Right kidney (tissue), 1 donor: ENCODE results near the gene CHST15.

Experiments
- DNase-seq: peaks from one replicate; pipeline ENCODE4 v3.0.0-alpha.2; 2016

CHST15 gene

GRCh38 chr10:124010563-124011131 is 82.8 kb downstream of the CHST15 start:
- DNase-seq = no peak

DNA sequence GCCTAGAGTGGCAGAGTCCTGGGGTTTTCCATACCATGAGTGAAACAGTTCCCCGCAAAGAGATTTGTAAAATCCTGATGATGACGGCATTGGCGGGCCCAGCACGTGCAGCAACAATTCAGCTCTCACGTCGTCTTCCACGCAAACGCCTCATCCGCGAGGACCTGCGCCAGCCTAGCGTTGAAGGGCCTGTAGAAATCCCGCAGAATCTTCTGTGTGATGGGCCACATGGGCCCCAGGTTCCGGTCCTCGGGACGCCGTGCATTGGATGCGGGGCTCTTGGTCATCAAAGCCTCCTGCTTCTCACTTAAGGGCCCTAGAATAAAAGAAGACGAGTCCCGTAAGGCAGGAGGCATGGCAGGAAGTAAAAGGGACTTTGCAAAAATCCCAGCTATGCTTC is 83.4 kb downstream of the CHST15 start:
- DNase-seq = no peak

- DNase-seq = no peak
These were observed 84.0 kb downstream of the CHST15 start for GRCh38 chr10:124009231-124010015.

GRCh38 chr10:124008681-124009080 is 84.7 kb downstream of the CHST15 start:
- DNase-seq = no peak

GRCh38 chr10:124008187-124008586 is 85.2 kb downstream of the CHST15 start:
- DNase-seq = no peak

DNA sequence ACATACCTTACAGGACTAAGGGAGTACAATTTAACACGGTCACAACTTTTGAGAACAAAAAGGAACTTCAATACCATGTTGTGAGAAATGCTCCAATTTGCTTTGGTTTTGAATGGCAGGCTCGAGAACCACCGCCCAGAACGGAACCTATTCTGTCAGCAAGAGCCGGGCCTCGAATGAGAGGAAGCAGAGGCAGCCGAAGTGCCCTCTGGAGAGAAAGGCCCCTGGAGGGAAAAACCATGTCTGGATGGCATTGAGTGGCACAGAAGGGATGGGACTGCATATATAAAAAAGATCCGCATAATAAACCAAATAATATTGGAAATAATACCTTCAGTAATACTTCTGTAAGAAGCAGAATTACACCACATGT is 85.6 kb downstream of the CHST15 start:
- DNase-seq = no peak

DNA sequence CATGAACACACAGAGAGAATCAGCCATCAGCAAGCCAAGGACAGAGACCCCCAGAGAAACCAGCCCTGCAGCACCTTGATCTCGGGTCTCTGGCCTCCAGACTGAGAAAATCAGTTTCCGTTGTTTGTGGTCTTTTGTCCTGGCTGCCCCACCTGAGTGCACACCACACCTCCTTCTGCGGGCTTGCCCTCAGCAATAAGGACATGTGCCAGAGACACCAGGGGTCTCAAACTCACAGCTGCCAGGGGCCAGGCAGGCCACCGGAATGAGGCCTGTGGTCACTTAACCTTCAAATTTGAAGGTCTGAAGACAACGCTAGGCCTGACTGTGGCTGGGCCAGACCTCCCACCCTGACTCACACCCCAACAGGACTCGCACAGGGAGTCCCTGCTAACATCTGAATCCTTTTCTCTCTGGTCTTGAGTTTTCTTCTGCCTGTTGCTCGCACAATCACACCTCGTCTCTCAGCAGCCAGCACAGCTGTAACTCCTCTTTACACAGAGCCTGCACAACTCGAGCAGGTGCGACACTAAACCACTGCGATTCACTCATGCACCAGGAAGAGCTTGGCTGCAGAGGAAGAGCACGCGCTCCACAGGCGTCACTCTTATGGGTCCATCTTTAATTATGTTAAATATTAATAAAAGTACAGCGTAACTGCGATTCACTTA is 86.2 kb downstream of the CHST15 start:
- no peak for DNase-seq

DNA sequence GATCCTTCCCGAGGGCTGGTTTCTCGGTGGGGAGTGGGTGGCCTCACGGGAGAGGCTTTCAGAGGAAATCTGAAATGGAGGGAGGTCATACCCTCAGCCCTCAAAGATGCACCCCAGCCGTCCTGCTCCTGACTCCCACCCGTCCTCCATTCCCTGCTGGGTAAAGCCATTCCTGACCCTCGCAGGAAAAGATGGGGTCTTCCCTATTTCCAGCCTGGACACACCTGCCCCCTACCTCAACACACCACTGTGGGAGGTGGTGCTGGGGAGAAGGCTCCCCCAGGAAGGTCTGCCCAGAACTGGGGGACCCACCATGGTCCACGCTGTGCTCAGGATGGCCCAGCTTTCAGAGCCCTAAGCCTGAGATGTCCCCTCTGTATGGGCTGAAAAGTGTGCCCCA is 86.9 kb downstream of the CHST15 start:
- no peak for DNase-seq

DNA sequence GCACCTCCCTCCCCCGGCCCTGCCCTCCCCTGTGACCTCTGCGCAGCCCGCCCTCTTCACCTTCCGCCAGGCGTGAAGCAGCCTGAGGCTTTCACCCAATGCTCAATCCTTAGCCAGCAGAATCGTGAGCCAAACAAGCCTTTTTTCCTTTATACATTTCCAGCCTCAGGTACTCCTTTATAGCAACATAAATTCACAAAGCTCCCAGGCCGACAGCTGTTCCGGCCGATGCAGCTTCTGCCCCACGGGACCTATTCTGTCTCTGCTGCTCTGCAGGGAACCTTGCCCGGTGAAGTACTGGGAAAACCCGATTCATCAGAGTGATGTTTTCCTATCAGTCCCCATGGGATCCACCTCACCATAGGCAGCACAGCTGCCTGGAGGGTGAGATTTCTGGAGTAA is 87.4 kb downstream of the CHST15 start:
- no peak for DNase-seq

GRCh38 chr10:124005091-124005490 is 88.3 kb downstream of the CHST15 start:
- DNase-seq = no peak

DNA sequence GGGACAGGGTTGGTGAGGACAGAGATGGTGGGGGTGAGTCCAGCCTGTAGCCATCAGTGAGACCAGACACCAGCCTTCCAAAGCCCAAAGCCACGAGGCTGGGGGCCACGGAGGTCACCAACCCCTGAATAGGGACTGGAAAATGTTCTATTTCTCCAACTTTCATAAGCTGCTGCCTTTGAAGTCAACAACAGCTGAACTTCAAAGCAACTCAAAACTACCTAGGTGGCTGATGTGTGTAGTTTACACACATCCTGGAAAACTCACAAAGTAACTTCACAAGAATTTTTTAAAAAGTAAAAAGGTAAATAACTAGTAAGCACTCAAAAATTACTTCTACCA is 88.8 kb downstream of the CHST15 start:
- DNase-seq = no peak

- DNase-seq = no peak
These were observed 89.3 kb downstream of the CHST15 start for GRCh38 chr10:124003871-124004662.

DNA sequence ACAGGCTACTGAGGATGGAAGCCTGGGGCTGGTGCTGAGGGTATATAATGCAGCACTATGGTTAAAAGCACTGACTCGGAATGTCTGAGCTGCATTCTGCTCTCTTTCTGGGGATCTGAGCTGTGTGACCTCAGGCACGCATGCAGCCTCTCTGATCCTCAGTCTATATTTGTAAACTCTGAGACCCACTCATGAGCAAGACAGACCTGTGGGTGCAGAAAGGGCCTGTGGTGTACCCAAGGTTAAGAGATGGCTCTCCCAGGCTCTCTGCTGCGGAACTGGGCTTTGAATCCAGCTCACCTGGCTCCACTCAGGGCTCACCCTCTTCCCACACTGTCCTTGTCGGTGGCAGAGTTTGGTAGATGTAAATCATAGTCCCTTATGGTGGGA is 89.9 kb downstream of the CHST15 start:
- no peak for DNase-seq

DNA sequence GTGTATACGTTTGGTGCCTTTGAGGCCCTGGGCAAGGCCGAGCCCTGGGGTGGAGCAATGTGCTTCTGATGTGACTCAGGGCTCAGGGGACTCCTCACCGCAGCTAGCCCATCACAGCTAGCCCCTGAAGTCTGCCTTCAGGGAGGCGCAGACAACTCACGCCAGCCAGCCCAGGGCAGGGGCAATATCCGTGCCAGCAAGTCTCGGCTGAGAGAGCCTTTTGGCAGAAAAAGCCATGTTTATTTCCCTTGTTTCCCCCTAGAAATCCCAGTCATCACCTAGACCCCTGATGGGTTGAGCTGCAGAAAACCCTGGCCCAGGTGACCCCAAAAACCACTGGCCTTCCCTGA is 90.4 kb downstream of the CHST15 start:
- DNase-seq = no peak

DNA sequence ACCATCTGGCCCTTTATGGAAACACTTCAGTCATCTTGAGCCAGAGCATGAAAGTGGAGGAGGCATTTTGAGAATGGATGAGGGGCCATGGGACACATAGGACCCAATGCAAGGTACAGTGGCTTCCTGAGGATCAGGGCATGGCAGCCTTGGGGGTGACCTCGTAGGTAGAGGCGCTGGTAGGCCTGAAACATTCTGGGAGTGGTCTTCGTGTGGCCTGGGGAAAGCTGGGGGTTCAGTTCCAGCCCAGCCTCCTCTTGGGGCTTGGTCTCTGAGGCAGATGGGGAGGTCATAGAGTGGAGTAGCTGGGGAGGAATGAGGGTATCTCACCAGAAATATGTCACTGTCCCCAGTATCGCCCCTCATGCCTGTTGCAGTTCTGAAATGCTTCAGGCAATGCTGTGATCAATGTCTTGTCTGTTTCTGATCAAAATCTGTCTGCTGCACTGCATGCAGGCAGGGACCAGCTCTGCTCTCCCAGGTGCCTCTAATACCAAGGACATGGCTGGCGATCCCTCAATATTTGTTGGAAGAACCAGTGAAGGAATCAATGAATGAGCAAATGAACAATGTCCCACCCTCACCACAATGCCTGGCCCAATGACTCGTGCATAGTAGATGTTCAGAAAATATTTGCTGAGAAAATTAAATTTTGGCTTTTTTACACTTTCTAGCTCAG is 90.9 kb downstream of the CHST15 start:
- no peak for DNase-seq

DNA sequence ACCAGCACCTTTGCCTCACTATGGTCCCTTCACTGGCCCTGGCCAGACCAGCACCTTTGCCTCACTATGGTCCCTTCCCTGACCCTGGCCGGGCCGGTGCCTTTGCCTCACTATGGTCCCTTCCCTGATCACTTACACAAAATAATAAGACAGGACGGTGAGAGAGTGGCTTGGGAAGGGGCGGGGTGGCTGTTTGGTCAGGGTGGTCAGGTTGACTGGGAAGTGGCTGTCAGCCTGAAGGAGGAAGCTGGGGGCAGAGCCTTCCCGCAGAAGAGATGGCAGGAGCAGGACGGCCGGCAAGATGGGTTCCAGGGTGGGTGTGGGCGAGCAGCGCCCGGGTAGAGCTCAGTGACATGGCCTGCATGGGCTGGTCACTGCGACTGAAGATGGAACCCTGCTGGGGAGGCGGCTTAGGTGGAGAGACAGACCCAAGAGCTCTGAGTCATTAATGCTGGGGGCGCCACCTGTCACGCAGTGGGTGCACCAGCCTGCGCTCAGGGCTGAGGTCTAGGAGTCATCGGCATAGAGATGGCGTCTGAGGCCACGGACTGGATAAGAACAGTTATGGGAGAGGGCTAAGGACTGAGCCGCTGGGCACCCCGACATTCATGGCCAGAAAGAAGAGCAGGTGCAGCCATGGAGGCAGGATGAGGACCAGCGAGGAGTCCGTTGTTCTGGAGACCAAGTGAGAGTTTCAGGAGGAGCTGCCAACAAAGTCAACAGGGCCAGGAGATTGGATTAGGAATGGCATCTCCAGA is 91.8 kb downstream of the CHST15 start:
- DNase-seq = no peak

GRCh38 chr10:124000792-124001201 is 92.6 kb downstream of the CHST15 start:
- DNase-seq = no peak

DNA sequence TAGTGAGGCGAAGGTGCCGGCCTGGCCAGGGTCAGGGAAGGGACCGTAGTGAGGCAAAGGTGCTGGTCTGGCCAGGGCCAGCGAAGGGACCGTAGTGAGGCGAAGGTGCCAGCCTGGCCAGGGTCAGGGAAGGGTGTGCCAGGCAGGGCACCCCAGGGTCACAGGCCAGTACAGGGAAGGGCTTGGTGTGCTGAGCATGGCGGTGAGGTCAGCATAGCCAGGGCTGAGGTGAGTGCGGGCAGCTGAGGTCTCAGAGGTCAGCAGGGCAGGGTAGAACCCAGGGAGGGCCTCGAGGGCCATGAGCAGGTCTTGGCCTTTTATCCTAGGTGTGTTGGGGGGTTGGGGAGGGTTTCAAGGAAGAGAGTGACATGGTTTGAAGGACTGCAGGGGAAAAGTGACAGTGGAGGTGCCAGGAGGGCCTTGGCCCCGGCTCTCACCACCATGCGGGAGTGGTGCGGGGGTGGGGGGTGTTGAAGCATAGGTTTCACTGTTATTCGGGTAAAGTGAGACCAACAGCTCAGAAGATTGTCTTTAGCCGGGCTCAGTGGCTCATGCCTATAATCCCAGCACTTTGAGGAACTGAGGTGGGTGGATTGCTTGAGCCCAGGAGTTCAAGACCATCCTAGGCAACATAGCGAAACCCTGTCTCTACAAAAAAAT is 93.3 kb downstream of the CHST15 start:
- DNase-seq = no peak

GRCh38 chr10:123999261-123999660 is 94.1 kb downstream of the CHST15 start:
- DNase-seq = no peak

- no peak for DNase-seq
These were observed 94.9 kb downstream of the CHST15 start for GRCh38 chr10:123998197-123999141.
